IMR-90 (cell line): ENCODE measurements around the gene CDC42BPA. TPM values are rescaled to one million over a fixed set of nuclear protein-coding genes. Genes with fewer than 3 reads are reported as not detected.

Source experiments
- ATAC-seq: fragments of 200-7000 bp; cut with Tn5 transposase; 2 replicates; pipeline ENCODE4 v1.9.1; 2020; ENCODE audit warnings: low read depth, mild to moderate bottlenecking, moderate library complexity
- BruUV-seq: library from RNA; stranded (reverse); fragments of 400-500 nt; replicated peaks from 2 replicates; lab custom pipeline; 2021; lab: Mats Ljungman, UMichigan
- CTCF ChIA-PET: fragments of 300-600 bp; formaldehyde crosslinking; extraction: SDS; loops from one replicate; lab custom pipeline; 2021; ENCODE audit warnings: antibody characterized with exemption; lab: Yijun Ruan, JAX
- POLR2A ChIA-PET: fragments of 300-600 bp; sonication (Branson Sonifier 250); formaldehyde crosslinking; loops from one replicate; lab custom pipeline; 2022; ENCODE audit warnings: antibody characterized with exemption; ENCODE audit not compliant: unreplicated experiment; lab: Charles Lee
- DNase-seq: peaks from one replicate; pipeline ENCODE4 v3.0.0; 2013
- H2AFZ ChIP-seq: replicated peaks from 2 replicates; pipeline ENCODE3; 2013; ENCODE audit warnings: low read length, mild to moderate bottlenecking; ENCODE audit not compliant: poor library complexity
- H2AK5ac ChIP-seq: 2 replicates; pipeline ENCODE4 v1.6.1; 2013; ENCODE audit warnings: low read depth, low read length, inconsistent platforms
- H2AK9ac ChIP-seq: replicated peaks from 2 replicates; pipeline ENCODE3; 2013; ENCODE audit warnings: mild to moderate bottlenecking, low read depth, low read length, moderate library complexity; ENCODE audit not compliant: poor library complexity
- H2BK120ac ChIP-seq: 2 replicates; pipeline ENCODE4 v1.6.1; 2013; ENCODE audit warnings: low read depth, low read length, inconsistent platforms
- H2BK15ac ChIP-seq: 3 replicates; pipeline ENCODE4 v1.6.1; 2013; ENCODE audit warnings: low read depth, low read length, inconsistent platforms
- H2BK20ac ChIP-seq: 2 replicates; pipeline ENCODE4 v1.6.1; 2013; ENCODE audit warnings: low read depth, mild to moderate bottlenecking, inconsistent platforms, low read length, moderate library complexity
- H2BK5ac ChIP-seq: 2 replicates; pipeline ENCODE4 v1.6.1; 2013; ENCODE audit warnings: mild to moderate bottlenecking, low read depth, low read length, inconsistent platforms; ENCODE audit not compliant: poor library complexity, severe bottlenecking
- H3K14ac ChIP-seq: replicated peaks from 2 replicates; pipeline ENCODE4 v1.6.1; 2013; ENCODE audit warnings: low read depth, low read length, inconsistent platforms
- H3K18ac ChIP-seq: 2 replicates; pipeline ENCODE4 v1.6.1; 2013; ENCODE audit warnings: low read depth, low read length, control low read depth
- H3K23ac ChIP-seq: 2 replicates; pipeline ENCODE4 v1.6.1; 2013; ENCODE audit warnings: low read depth, low read length, inconsistent platforms
- H3K27ac ChIP-seq: 2 replicates; pipeline ENCODE4 v1.5.1; 2013; ENCODE audit warnings: mild to moderate bottlenecking, control low read depth, low read length; ENCODE audit not compliant: insufficient read depth
- H3K27me3 ChIP-seq: 2 replicates; pipeline ENCODE4 v1.6.1; 2013; ENCODE audit warnings: low read length; ENCODE audit not compliant: control insufficient read depth, insufficient read depth
- H3K36me3 ChIP-seq: 2 replicates; pipeline ENCODE4 v1.6.1; 2013; ENCODE audit warnings: low read length, mixed read lengths; ENCODE audit not compliant: control insufficient read depth, insufficient read depth
- H3K4ac ChIP-seq: 2 replicates; pipeline ENCODE4 v1.6.1; 2013; ENCODE audit warnings: low read depth, low read length, inconsistent platforms
- H3K4me1 ChIP-seq: 2 replicates; pipeline ENCODE4 v1.6.1; 2013; ENCODE audit warnings: low read length, mixed read lengths; ENCODE audit not compliant: control insufficient read depth, insufficient read depth
- H3K4me2 ChIP-seq: 2 replicates; pipeline ENCODE4 v1.6.1; 2013; ENCODE audit warnings: low read depth, mild to moderate bottlenecking, control low read depth, low read length, moderate library complexity
- H3K4me3 ChIP-seq: 2 replicates; pipeline ENCODE4 v1.5.1; 2013; ENCODE audit warnings: low read depth, mild to moderate bottlenecking, control low read depth, low read length, moderate library complexity; ENCODE audit not compliant: insufficient read depth
- H3K56ac ChIP-seq: 2 replicates; pipeline ENCODE4 v1.6.1; 2013; ENCODE audit warnings: low read length, inconsistent platforms; ENCODE audit not compliant: insufficient read depth; ENCODE audit errors: extremely low read depth
- H3K79me1 ChIP-seq, 2 experiments: 2 replicates each; pipeline ENCODE4 v1.6.1; 2013; ENCODE audit warnings: low read length in 2 of 2, inconsistent platforms in 1 of 2, low read depth in 1 of 2
- H3K9ac ChIP-seq: 2 replicates; pipeline ENCODE4 v1.6.1; 2013; ENCODE audit warnings: low read depth, low read length, control low read depth
- H3K9me1 ChIP-seq: 2 replicates; pipeline ENCODE4 v1.6.1; 2013; ENCODE audit warnings: low read length, inconsistent platforms; ENCODE audit not compliant: insufficient read depth
- H3K9me3 ChIP-seq: 2 replicates; pipeline ENCODE4 v1.6.1; 2013; ENCODE audit warnings: low read length; ENCODE audit not compliant: control insufficient read depth, insufficient read depth
- H4K20me1 ChIP-seq: 2 replicates; pipeline ENCODE4 v1.6.1; 2013; ENCODE audit warnings: low read length, inconsistent platforms; ENCODE audit not compliant: insufficient read depth
- H4K5ac ChIP-seq: 2 replicates; pipeline ENCODE4 v1.6.1; 2013; ENCODE audit warnings: mild to moderate bottlenecking, low read depth, low read length, control low read depth
- H4K8ac ChIP-seq, 2 experiments: 2 replicates each; pipeline ENCODE4 v1.6.1; 2013; ENCODE audit warnings: low read depth in 2 of 2, low read length in 2 of 2, control low read depth in 1 of 2, inconsistent platforms in 1 of 2
- H4K91ac ChIP-seq: 2 replicates; pipeline ENCODE4 v1.6.1; 2013; ENCODE audit warnings: low read depth, low read length, inconsistent platforms; ENCODE audit not compliant: insufficient read depth
- BHLHE40 ChIP-seq: fragments of 150-350 bp; IDR thresholded peaks from 2 replicates; pipeline ENCODE4 v1.6.1; 2016; ENCODE audit warnings: mild to moderate bottlenecking, low read depth, low read length
- CHD1 ChIP-seq: IDR thresholded peaks from 2 replicates; pipeline ENCODE4 v1.6.1; 2012; ENCODE audit warnings: low read depth, low read length, improper control_type of control experiment
- ELK1 ChIP-seq: fragments of 150-350 bp; IDR thresholded peaks from 2 replicates; pipeline ENCODE4 v1.6.1; 2016; ENCODE audit warnings: low read depth, mild to moderate bottlenecking, low read length, moderate library complexity, borderline replicate concordance
- POLR2A ChIP-seq: IDR thresholded peaks from 2 replicates; pipeline ENCODE4 v1.6.1; 2012; ENCODE audit warnings: mild to moderate bottlenecking, low read depth, low read length
- SMC3 ChIP-seq: fragments of 150-350 bp; IDR thresholded peaks from 2 replicates; pipeline ENCODE4 v1.6.1; 2016; ENCODE audit warnings: low read depth, mild to moderate bottlenecking, antibody characterized with exemption, low read length, moderate library complexity
- USF2 ChIP-seq: fragments of 150-350 bp; IDR thresholded peaks from 2 replicates; pipeline ENCODE4 v1.6.1; 2017; ENCODE audit warnings: mild to moderate bottlenecking, antibody characterized with exemption, low read length, low read depth
- WGBS, 2 experiments: methylation state at CpG; one replicate each; pipeline versions ENCODE4 v1.1.5 to v1.1.7; 2013; ENCODE audit warnings: missing lambda C conversion rate in 2 of 2; ENCODE audit not compliant: insufficient read length in 1 of 2; ENCODE audit errors: extremely low coverage in 2 of 2; 5-methylcytosine and 5-hydroxymethylcytosine counted together
- dilution Hi-C: fragments of 300-500 bp; cut with HindIII; formaldehyde crosslinking; loops from one replicate; pipeline ENCODE4 v1.14.3; 2018; ENCODE audit warnings: low sequenced_read_pairs; ENCODE audit not compliant: unreplicated experiment
- in situ Hi-C: fragments of 300-500 bp; cut with MboI; formaldehyde crosslinking; loops from 3 replicates; pipeline ENCODE4 v1.14.3; 2019; ENCODE audit warnings: low sequenced_read_pairs, inconsistent platforms, mixed read lengths
- intact Hi-C: fragments of 100-400 bp; cut with micrococcal nuclease; formaldehyde crosslinking; loops from 2 replicates; pipeline ENCODE4 v1.10.0; 2022
- polyA plus RNA-seq, 3 experiments: library from polyadenylated mRNA; depleted of rRNA; stranded (reverse); fragments of >200 nt; gene quantifications; 2 replicates each; pipeline ENCODE4 v1.2.3, GENCODE V29; 2012; ENCODE audit warnings: low replicate concordance in 1 of 3
- total RNA-seq: library from RNA; depleted of rRNA; stranded (reverse); fragments of >200 nt; gene quantifications from 2 replicates; pipeline ENCODE4 v1.2.3, GENCODE V29; 2012

CDC42BPA gene
- total and polyA plus RNA-seq, 2 of the 4 experiments (the other 2 are of a cell fraction): 9.4 to 27.8 TPM

GRCh38 chr1:227042292-227042691, 276.0 kb downstream of the CDC42BPA start:
- no peak overlapping the region for H3K18ac ChIP-seq
- in situ Hi-C loops (no loop called here), dilution Hi-C loops (no loop called here), intact Hi-C loops (no loop called here)
- CTCF ChIA-PET: interaction anchor here (0.5 kb wide), 1 partner anchor 199 kb away, joined by 6 read pairs; no protein-coding TSS in a partner anchor
- no peak overlapping the region for H2BK120ac ChIP-seq
- DNase-seq (no peak), ATAC-seq (no peak)
- H3K4me1 ChIP-seq: no peaks in the 10 kb centered on the region
- H3K4me2 ChIP-seq: no peak overlapping the region
- H2BK20ac ChIP-seq: no peak overlapping the region
- no peak overlapping the region for H2BK5ac ChIP-seq
- H3K56ac ChIP-seq: no peak overlapping the region
- H3K4ac ChIP-seq: no peak overlapping the region
- H3K9ac ChIP-seq: no peak overlapping the region
- no peaks in the 10 kb centered on the region for H4K20me1 ChIP-seq
- no peak overlapping the region for H3K14ac ChIP-seq
- H3K27ac ChIP-seq: no peak overlapping the region
- H3K9me1 ChIP-seq: no peaks in the 10 kb centered on the region
- H2BK15ac ChIP-seq: no peak overlapping the region
- H4K8ac ChIP-seq: no peak overlapping the region
- H4K5ac ChIP-seq: no peak overlapping the region
- no peak overlapping the region for H2AFZ ChIP-seq
- no peak overlapping the region for H4K91ac ChIP-seq
- H3K9me3 ChIP-seq: no peaks in the 10 kb centered on the region; the same call in 1 of the 2 replicates
- no peak overlapping the region for H3K4me3 ChIP-seq
- peaks cover 13% of the 10 kb centered on the region for H3K36me3 ChIP-seq
- TF ChIP-seq ELK1 (no peak), USF2 (no peak), BHLHE40 (no peak), POLR2A (no peak), SMC3 (no peak), CHD1 (no peak)
- WGBS, 2 experiments: no CpG with 5 or more reads among the region's 3 CpGs
- POLR2A ChIA-PET: no interaction called here
- no peaks in the 10 kb centered on the region for H3K79me1 ChIP-seq
- H2AK5ac ChIP-seq: no peak overlapping the region
- no peaks in the 10 kb centered on the region for H3K27me3 ChIP-seq
- no peak overlapping the region for H2AK9ac ChIP-seq
- H3K23ac ChIP-seq: no peak overlapping the region
- BruUV-seq: no TSS peak
